WTC11 (cell line): Measurements from ENCODE around the gene BBS9.

ENCODE experiments used
- IRF2 ChIP-seq: sonication (generic); formaldehyde crosslinking; IDR thresholded peaks from 2 replicates; pipeline ENCODE4 v1.8.0; 2022; ENCODE audit warnings: low read depth, missing genetic modification reagents, borderline replicate concordance
- SMAD3 ChIP-seq: sonication (generic); formaldehyde crosslinking; IDR thresholded peaks from 2 replicates; pipeline ENCODE4 v1.8.0; 2022; ENCODE audit warnings: missing genetic modification reagents, mild to moderate bottlenecking, borderline replicate concordance
- SP1 ChIP-seq: sonication (generic); formaldehyde crosslinking; conservative IDR thresholded peaks from 2 replicates; pipeline ENCODE4 v1.8.1; 2022; ENCODE audit warnings: missing genetic modification reagents
- TF ChIP-seq, protein P1 (sequence below): fragments of 200-600 bp; IDR thresholded peaks from 2 replicates; pipeline ENCODE4 v1.8.0; 2022; ENCODE audit warnings: antibody characterized with exemption
- TF ChIP-seq, protein P2 (sequence below): sonication (generic); formaldehyde crosslinking; IDR thresholded peaks from 2 replicates; pipeline ENCODE4 v1.8.0; 2022; ENCODE audit warnings: mild to moderate bottlenecking, missing genetic modification reagents
- TF ChIP-seq, protein P3 (sequence below): sonication (generic); formaldehyde crosslinking; IDR thresholded peaks from 2 replicates; pipeline ENCODE4 v1.8.0; 2022; ENCODE audit warnings: mild to moderate bottlenecking, missing genetic modification reagents

DNA sequence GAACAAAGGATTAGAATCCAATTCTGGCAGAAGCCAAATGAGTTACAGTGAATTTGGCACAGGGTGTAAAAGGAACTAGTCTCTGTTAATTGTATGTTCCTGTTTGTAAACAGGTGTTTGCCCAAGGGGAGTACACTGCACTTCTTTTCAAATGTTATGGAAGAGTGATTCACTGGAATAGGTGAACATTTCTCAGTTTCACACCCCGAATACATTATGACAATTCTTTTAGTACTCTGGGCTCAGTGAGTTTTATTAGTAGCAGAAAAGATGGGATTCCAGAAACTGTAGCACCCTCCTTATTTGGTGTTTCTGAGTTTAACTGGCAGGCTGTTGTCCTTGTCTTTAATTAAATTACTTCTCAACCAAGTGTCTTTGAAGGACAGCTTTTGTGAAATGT is 329.2 kb downstream of the BBS9 start:
- no peak for TF ChIP-seq SMAD3
- TF ChIP-seq, protein P1, sequence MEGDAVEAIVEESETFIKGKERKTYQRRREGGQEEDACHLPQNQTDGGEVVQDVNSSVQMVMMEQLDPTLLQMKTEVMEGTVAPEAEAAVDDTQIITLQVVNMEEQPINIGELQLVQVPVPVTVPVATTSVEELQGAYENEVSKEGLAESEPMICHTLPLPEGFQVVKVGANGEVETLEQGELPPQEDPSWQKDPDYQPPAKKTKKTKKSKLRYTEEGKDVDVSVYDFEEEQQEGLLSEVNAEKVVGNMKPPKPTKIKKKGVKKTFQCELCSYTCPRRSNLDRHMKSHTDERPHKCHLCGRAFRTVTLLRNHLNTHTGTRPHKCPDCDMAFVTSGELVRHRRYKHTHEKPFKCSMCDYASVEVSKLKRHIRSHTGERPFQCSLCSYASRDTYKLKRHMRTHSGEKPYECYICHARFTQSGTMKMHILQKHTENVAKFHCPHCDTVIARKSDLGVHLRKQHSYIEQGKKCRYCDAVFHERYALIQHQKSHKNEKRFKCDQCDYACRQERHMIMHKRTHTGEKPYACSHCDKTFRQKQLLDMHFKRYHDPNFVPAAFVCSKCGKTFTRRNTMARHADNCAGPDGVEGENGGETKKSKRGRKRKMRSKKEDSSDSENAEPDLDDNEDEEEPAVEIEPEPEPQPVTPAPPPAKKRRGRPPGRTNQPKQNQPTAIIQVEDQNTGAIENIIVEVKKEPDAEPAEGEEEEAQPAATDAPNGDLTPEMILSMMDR: no peak
- TF ChIP-seq, protein P2, sequence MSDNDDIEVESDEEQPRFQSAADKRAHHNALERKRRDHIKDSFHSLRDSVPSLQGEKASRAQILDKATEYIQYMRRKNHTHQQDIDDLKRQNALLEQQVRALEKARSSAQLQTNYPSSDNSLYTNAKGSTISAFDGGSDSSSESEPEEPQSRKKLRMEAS (CRISPR knock-in tag): no peak
- TF ChIP-seq, protein P3, sequence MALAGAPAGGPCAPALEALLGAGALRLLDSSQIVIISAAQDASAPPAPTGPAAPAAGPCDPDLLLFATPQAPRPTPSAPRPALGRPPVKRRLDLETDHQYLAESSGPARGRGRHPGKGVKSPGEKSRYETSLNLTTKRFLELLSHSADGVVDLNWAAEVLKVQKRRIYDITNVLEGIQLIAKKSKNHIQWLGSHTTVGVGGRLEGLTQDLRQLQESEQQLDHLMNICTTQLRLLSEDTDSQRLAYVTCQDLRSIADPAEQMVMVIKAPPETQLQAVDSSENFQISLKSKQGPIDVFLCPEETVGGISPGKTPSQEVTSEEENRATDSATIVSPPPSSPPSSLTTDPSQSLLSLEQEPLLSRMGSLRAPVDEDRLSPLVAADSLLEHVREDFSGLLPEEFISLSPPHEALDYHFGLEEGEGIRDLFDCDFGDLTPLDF (CRISPR knock-in tag): no peak
- TF ChIP-seq IRF2 (CRISPR knock-in tag): no peak
- TF ChIP-seq SP1 (CRISPR knock-in tag): no peak
